HEK293 (cell line): ENCODE data around the gene HOXB7.

Experiments
- CTCF ChIA-PET: fragments of 350-600 bp; formaldehyde crosslinking; extraction: SDS; loops from one replicate; lab custom pipeline; 2021; ENCODE audit warnings: antibody characterized with exemption; lab: Yijun Ruan, JAX
- POLR2A ChIA-PET: fragments of 300-600 bp; formaldehyde crosslinking; extraction: SDS; loops from one replicate; lab custom pipeline; 2020; ENCODE audit warnings: antibody characterized with exemption, inconsistent platforms; lab: Yijun Ruan, JAX
- H3K27ac ChIP-seq: fragments of 200-500 bp; sonication (Bioruptor generic); 2 replicates; pipeline ENCODE4 v1.5.1; 2014; ENCODE audit warnings: low read depth, low read length, control low read depth, inconsistent platforms; ENCODE audit errors: extremely low read depth
- H3K36me3 ChIP-seq, 2 experiments: fragments of 200-500 bp in 1 of 2; sonication (Bioruptor generic) in 1 of 2; 1 replicate in 1 of 2; 2 replicates in 1 of 2; pipeline ENCODE4 v1.5.1; 2014 to 2017; ENCODE audit warnings: inconsistent platforms in 2 of 2, low read length in 2 of 2; ENCODE audit not compliant: control insufficient read depth in 2 of 2, insufficient read depth in 1 of 2
- H3K4me1 ChIP-seq: fragments of 200-500 bp; sonication (Bioruptor generic); 2 replicates; pipeline ENCODE4 v1.5.1; 2014; ENCODE audit warnings: mild to moderate bottlenecking, low read length, inconsistent platforms; ENCODE audit not compliant: control insufficient read depth, insufficient read depth
- H3K4me3 ChIP-seq: 2 replicates; pipeline ENCODE4 v1.5.1; 2011; ENCODE audit warnings: low read depth, mild to moderate bottlenecking, control low read depth, low read length, moderate library complexity
- H3K9me3 ChIP-seq: fragments of 200-500 bp; sonication (Bioruptor generic); 2 replicates; pipeline ENCODE4 v1.5.1; 2014; ENCODE audit warnings: low read depth, low read length, inconsistent platforms; ENCODE audit not compliant: control insufficient read depth, insufficient read depth
- GLIS2 ChIP-seq: fragments of 450-650 bp; formaldehyde crosslinking; IDR thresholded peaks from 2 replicates; pipeline ENCODE4 v1.5.1; 2016; ENCODE audit warnings: missing biosample characterization, missing genetic modification characterization
- HOXC10 ChIP-seq: sonication (generic); formaldehyde crosslinking; IDR thresholded peaks from 2 replicates; pipeline ENCODE4 v1.8.1; 2023; ENCODE audit warnings: mild to moderate bottlenecking, missing genetic modification reagents
- KLF8 ChIP-seq: fragments of 450-650 bp; formaldehyde crosslinking; IDR thresholded peaks from 2 replicates; pipeline ENCODE4 v1.5.1; 2016; ENCODE audit warnings: missing biosample characterization, missing genetic modification characterization
- OSR2 ChIP-seq: fragments of 450-650 bp; formaldehyde crosslinking; IDR thresholded peaks from 2 replicates; pipeline ENCODE4 v1.5.1; 2016; ENCODE audit warnings: missing biosample characterization, missing genetic modification characterization
- ZNF10 ChIP-seq: fragments of 450-650 bp; formaldehyde crosslinking; IDR thresholded peaks from 2 replicates; pipeline ENCODE4 v1.5.1; 2017; ENCODE audit warnings: missing biosample characterization, missing genetic modification characterization
- ZNF138 ChIP-seq: fragments of 450-650 bp; formaldehyde crosslinking; IDR thresholded peaks from 2 replicates; pipeline ENCODE4 v1.5.1; 2016; ENCODE audit warnings: missing biosample characterization, missing genetic modification characterization, borderline replicate concordance
- ZNF23 ChIP-seq: fragments of 450-650 bp; formaldehyde crosslinking; IDR thresholded peaks from 2 replicates; pipeline ENCODE4 v1.5.1; 2016; ENCODE audit warnings: missing biosample characterization, missing genetic modification characterization, borderline replicate concordance
- ZNF274 ChIP-seq, 2 experiments: fragments of 200-500 bp in 1 of 2; fragments of 450-650 bp in 1 of 2; sonication (Bioruptor generic) in 1 of 2; formaldehyde crosslinking in 1 of 2; IDR thresholded peaks; 2 replicates each; pipeline versions ENCODE4 v1.5.1 to v1.6.1; 2014 to 2016; ENCODE audit warnings: borderline replicate concordance in 1 of 2, inconsistent platforms in 1 of 2, low read length in 1 of 2, missing biosample characterization in 1 of 2, missing genetic modification characterization in 1 of 2
- ZNF354C ChIP-seq: fragments of 450-650 bp; formaldehyde crosslinking; IDR thresholded peaks from 2 replicates; pipeline ENCODE4 v1.5.1; 2016; ENCODE audit warnings: missing biosample characterization, missing genetic modification characterization, low read depth, borderline replicate concordance
- ZNF366 ChIP-seq: fragments of 450-650 bp; formaldehyde crosslinking; conservative IDR thresholded peaks from 2 replicates; pipeline ENCODE4 v1.5.1; 2016; ENCODE audit warnings: missing biosample characterization, missing genetic modification characterization
- ZNF391 ChIP-seq: fragments of 450-650 bp; formaldehyde crosslinking; IDR thresholded peaks from 2 replicates; pipeline ENCODE4 v1.5.1; 2016; ENCODE audit warnings: low read depth, missing biosample characterization, missing genetic modification characterization, borderline replicate concordance
- ZNF776 ChIP-seq: fragments of 450-650 bp; formaldehyde crosslinking; IDR thresholded peaks from 2 replicates; pipeline ENCODE4 v1.5.0; 2017; ENCODE audit warnings: missing biosample characterization, missing genetic modification characterization, borderline replicate concordance
- TF ChIP-seq, protein P1 (sequence below): fragments of 450-650 bp; IDR thresholded peaks from 2 replicates; pipeline ENCODE4 v1.5.1; 2018; ENCODE audit warnings: missing biosample characterization, missing genetic modification characterization
- TF ChIP-seq, protein P2 (sequence below): fragments of 450-650 bp; formaldehyde crosslinking; IDR thresholded peaks from 2 replicates; pipeline ENCODE4 v1.5.1; 2017; ENCODE audit warnings: missing biosample characterization, missing genetic modification characterization
- TF ChIP-seq, protein P3 (sequence below): fragments of 450-650 bp; formaldehyde crosslinking; IDR thresholded peaks from 2 replicates; pipeline ENCODE4 v1.5.1; 2017; ENCODE audit warnings: missing biosample characterization, missing genetic modification characterization
- TF ChIP-seq, protein P4 (sequence below): fragments of 450-650 bp; formaldehyde crosslinking; IDR thresholded peaks from 2 replicates; pipeline ENCODE4 v1.5.1; 2016; ENCODE audit warnings: missing biosample characterization, missing genetic modification characterization

HOXB7 gene

DNA sequence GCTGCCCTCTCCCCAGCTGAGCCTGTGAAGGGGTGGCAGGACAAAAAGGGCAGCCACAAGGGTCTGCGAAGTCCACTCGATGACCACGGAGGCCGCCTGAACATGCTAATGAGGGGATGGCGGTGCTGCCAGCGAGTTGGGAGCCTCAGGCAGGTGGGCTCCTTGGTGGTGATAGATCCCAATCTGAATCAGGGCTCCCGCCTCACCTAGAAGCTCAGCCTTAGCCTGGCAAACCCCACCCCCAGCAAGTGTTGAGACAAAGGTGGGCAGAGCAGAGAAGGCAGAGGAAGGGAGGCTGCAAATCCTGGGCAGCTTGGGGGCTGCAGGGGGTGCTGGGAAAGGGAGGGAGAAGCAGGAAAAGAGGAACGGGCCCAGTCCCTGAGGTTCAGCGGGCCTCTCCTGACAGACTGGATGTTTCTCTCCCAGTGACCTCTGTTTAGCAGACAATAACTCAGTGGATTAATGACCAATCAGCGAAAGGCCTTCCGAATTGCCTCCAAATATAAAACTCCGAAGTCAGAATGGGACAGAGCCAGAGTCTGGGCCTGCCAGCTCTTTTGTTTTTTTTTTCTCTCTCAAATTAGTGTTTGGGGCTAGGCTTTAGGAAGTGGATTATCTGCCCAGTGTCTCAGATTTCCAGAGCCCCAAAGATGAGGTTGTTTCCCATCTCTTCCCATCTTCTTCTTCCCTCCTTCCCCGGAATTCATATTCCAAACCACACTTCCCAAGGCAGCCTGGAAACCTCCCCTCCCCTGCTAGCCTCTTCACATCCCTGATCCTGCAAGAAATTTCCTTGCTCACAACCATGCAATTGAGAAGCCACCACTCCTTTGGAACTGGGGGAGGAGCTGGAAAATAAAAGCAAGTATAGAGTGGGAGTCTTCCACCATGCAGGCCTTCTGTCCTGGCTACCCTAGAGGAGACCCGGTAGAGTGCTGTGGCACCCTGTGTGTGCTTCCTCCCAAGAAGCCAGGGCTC is 50.7 kb downstream of the HOXB7 start (continued):
- no peak for TF ChIP-seq ZNF274 (IDR thresholded peaks at IDR 0.05; ENCODE audit: low read length)
- TF ChIP-seq ZNF274 (tag by site-specific recombination; IDR thresholded peaks at IDR 0.05; ENCODE audit: borderline replicate concordance) = no peak
- TF ChIP-seq, protein P1, sequence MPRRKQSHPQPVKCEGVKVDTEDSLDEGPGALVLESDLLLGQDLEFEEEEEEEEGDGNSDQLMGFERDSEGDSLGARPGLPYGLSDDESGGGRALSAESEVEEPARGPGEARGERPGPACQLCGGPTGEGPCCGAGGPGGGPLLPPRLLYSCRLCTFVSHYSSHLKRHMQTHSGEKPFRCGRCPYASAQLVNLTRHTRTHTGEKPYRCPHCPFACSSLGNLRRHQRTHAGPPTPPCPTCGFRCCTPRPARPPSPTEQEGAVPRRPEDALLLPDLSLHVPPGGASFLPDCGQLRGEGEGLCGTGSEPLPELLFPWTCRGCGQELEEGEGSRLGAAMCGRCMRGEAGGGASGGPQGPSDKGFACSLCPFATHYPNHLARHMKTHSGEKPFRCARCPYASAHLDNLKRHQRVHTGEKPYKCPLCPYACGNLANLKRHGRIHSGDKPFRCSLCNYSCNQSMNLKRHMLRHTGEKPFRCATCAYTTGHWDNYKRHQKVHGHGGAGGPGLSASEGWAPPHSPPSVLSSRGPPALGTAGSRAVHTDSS (tag by site-specific recombination) = no peak
- TF ChIP-seq ZNF138 (tag by site-specific recombination) = no peak
- no peak for TF ChIP-seq KLF8 (tag by site-specific recombination)
- no peak for TF ChIP-seq ZNF354C
- no peak for TF ChIP-seq HOXC10 (CRISPR knock-in tag)
- TF ChIP-seq ZNF366 (tag by site-specific recombination) = peak; percentile 48
- peak; percentile 7; the same call in 1 of the 2 replicates for TF ChIP-seq OSR2 (tag by site-specific recombination)
- TF ChIP-seq, protein P2, sequence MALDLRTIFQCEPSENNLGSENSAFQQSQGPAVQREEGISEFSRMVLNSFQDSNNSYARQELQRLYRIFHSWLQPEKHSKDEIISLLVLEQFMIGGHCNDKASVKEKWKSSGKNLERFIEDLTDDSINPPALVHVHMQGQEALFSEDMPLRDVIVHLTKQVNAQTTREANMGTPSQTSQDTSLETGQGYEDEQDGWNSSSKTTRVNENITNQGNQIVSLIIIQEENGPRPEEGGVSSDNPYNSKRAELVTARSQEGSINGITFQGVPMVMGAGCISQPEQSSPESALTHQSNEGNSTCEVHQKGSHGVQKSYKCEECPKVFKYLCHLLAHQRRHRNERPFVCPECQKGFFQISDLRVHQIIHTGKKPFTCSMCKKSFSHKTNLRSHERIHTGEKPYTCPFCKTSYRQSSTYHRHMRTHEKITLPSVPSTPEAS (tag by site-specific recombination) = no peak
- TF ChIP-seq ZNF776 (tag by site-specific recombination) = no peak
- TF ChIP-seq, protein P3, sequence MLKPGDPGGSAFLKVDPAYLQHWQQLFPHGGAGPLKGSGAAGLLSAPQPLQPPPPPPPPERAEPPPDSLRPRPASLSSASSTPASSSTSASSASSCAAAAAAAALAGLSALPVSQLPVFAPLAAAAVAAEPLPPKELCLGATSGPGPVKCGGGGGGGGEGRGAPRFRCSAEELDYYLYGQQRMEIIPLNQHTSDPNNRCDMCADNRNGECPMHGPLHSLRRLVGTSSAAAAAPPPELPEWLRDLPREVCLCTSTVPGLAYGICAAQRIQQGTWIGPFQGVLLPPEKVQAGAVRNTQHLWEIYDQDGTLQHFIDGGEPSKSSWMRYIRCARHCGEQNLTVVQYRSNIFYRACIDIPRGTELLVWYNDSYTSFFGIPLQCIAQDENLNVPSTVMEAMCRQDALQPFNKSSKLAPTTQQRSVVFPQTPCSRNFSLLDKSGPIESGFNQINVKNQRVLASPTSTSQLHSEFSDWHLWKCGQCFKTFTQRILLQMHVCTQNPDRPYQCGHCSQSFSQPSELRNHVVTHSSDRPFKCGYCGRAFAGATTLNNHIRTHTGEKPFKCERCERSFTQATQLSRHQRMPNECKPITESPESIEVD (tag by site-specific recombination) = no peak
- no peak for TF ChIP-seq ZNF391 (tag by site-specific recombination)
- TF ChIP-seq, protein P4, sequence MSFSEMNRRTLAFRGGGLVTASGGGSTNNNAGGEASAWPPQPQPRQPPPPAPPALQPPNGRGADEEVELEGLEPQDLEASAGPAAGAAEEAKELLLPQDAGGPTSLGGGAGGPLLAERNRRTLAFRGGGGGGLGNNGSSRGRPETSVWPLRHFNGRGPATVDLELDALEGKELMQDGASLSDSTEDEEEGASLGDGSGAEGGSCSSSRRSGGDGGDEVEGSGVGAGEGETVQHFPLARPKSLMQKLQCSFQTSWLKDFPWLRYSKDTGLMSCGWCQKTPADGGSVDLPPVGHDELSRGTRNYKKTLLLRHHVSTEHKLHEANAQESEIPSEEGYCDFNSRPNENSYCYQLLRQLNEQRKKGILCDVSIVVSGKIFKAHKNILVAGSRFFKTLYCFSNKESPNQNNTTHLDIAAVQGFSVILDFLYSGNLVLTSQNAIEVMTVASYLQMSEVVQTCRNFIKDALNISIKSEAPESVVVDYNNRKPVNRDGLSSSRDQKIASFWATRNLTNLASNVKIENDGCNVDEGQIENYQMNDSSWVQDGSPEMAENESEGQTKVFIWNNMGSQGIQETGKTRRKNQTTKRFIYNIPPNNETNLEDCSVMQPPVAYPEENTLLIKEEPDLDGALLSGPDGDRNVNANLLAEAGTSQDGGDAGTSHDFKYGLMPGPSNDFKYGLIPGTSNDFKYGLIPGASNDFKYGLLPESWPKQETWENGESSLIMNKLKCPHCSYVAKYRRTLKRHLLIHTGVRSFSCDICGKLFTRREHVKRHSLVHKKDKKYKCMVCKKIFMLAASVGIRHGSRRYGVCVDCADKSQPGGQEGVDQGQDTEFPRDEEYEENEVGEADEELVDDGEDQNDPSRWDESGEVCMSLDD (tag by site-specific recombination) = no peak
- TF ChIP-seq, all 188 proteins: peak for 9

DNA sequence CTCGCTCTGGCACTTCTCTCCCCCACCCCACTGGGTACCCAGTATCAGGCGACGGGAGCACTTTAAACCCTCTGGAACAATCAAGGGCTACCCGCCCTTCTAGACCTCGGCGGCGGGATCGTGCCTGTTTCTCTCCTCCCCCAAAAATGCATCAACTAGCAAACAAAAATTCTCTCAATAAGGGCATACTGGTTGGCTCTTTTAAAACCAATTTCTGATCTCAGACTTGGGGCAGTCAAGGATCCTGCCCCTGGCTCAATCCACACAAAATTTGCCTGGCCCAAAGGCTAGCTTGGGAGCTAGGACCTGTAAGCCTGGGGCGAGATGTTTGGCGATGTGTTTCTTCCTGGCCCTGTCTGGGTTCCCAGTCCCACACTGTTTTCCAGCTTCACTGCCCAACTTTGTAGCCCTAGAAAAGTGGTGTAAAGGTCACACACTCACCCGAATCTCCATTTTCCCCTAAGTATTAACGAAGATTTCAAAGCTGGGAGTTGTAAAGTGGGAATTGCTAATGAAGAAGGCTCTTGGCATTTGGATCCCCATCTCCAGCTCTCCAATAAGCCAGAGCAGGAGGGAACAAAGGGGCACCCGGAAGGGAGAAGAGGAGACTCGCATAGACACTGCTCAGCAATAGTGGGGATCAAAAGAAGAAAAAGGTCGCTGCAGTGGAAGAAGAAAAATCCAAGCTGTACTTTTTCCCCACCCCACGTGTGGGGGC is 51.5 kb downstream of the HOXB7 start:
- TF ChIP-seq ZNF10 (tag by site-specific recombination) (peak; percentile 93), ZNF23 (tag by site-specific recombination) (no peak), GLIS2 (tag by site-specific recombination) (no peak)
- TF ChIP-seq, all 188 proteins: peak for 1
- Histone ChIP-seq H3K4me1 (peaks cover 85% of the 10 kb centered on the region), H3K9me3 (no peaks in the 10 kb centered on the region), H3K4me3 (no peak overlapping the region), H3K27ac (peak overlapping the region; percentile 8; the same call in 1 of the 2 replicates), H3K36me3 (peaks cover 13 to 45% of the 10 kb centered on the region in 2 experiments)
- ChIA-PET CTCF (interaction anchor here (0.9 to 1.2 kb wide), 3 partner anchors 67 to 251 kb away, joined by 3 read pairs; no protein-coding TSS in a partner anchor), POLR2A (interaction anchor here (0.6 to 1.0 kb wide), 4 partner anchors 13 to 31 kb away, joined by 3 to 5 read pairs (median 4); no protein-coding TSS in a partner anchor)
